RPMI7951 (cell line): ENCODE measurements around the gene ZNF227. TPM values are rescaled to one million over a fixed set of nuclear protein-coding genes. Genes with fewer than 3 reads are reported as not detected.
"Not testable (repeated sequence)": the region's sequence is repeated elsewhere in the genome, so short reads cannot be mapped to it uniquely, and the experiment has no call there.

Experiments used
- DNase-seq: peaks from one replicate; pipeline ENCODE4 v3.0.0-alpha.2; 2012; ENCODE audit warnings: low read depth
- total RNA-seq: library from RNA; depleted of rRNA; stranded (reverse); fragments of >200 nt; shearing (Covaris generic); gene quantifications from 2 replicates; pipeline ENCODE4 v1.2.3, GENCODE V29; 2014; rRNA removed

The ZNF227 gene
- total RNA-seq, 1 experiment from 2014 or later: 23.3 TPM

DNA sequence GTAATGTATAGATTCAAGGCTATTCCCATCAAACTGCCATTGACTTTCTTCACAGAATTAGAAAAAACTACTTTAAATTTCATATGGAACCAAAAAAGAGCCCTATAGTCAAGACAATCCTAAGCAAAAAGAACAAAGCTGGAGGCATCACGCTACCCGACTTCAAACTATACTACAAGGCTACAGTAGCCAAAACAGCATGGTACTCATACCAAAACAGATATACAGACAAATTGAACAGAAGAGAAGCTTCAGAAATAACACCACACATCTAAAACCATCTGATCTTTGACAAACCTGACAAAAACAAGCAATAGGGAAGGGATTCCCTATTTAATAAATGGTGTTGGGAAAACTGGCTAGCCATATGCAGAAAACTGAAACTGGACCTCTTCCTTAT is 40.0 kb downstream of the ZNF227 start:
- DNase-seq: not testable (repeated sequence)

GRCh38 chr19:44253392-44253791 is 41.1 kb downstream of the ZNF227 start:
- DNase-seq: not testable (repeated sequence)

DNA sequence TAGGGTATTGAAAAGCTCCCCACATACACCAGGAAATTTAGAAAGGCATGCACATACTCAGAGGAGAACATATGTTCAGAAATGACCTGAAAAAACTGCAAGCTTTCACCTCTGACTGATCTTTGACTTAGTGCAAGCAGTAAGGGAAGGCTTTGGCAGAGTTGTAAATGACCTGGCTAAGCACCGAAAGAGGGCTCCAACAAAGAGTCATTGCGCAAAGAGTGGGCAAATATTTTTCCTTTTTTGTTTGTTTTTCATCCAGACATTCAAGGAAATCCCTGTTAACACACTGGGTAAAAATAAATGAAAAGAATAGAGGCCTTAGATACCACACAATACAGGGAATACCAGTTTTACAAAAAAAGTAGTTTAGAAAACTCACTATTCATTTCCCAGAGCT is 42.2 kb downstream of the ZNF227 start:
- DNase-seq: no peak

- no peak for DNase-seq
Observed at GRCh38 chr19:44255705-44256411, 43.5 kb downstream of the ZNF227 start.

DNA sequence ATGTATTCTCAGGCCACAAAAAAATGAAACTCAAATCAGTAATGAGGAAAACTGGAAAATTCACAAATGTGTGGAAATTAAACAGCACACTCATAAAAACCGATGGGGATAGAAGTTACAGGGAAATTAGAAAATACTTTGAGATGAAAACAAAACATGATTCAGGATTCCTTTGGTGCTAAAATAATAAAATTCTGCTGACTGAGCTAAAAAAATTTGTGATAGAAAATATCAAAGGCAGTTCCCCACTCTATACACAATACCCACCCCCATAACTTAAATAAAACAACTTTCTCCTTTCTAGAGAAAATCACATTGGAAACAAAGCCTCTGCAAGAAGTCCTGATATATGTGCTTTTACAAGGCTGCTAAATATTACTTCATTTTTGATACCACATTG is 45.8 kb downstream of the ZNF227 start:
- no peak for DNase-seq

DNA sequence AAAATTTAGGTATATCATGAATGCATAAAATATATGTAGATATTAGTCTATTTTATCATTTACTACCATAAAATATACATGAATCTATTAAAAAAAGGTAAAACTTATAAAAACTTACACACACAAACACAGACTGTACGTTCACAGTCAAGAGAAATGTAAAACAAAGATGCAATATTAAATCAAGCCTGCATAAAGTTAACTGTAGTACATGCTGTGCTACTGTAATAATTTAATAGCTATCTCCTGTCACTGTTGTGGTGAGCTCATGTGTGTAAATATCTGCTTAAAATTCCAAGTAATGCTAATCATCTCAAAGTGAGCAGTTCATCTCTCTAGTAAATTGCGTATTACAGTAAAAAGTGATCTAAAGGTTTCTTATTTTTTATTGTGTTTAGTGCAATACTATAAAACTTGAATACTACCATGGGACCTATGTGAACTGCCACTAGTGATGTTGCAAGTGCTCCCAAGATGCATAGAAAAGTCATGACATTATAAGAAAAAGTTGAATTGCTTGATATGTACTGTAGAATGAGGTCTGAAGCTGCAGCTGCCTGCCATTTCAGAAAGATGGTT is 46.6 kb downstream of the ZNF227 start:
- DNase-seq: no peak

- DNase-seq: no peak
Observed at GRCh38 chr19:44260343-44260681, 48.0 kb downstream of the ZNF227 start.

GRCh38 chr19:44260695-44261446 is 48.5 kb downstream of the ZNF227 start:
- peak; percentile 15 for DNase-seq

GRCh38 chr19:44277331-44277730 is 65.0 kb downstream of the ZNF227 start:
- no peak for DNase-seq

DNA sequence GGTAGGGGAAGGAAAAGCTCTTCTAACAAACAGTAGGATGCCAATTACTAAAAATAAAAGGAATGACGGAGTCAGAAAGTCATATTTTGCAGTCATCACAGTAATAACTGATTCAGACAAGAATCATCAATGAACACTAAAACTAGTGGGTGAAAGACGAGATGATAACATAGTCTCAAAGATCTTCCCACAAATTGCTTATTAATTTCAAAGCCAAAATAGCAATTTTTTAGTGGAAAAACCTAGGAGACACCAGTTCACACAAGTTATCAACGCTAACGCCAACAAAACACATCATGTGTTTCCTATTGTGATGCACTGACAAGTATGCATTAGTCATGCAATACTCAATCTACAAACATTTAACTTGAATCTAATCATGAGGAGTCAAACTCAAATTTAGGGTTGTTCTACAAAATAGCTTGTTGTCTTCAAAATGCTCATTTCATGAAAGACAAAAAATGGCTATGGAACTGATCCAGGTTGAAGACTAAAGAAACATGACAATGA is 65.9 kb downstream of the ZNF227 start:
- no peak for DNase-seq

DNA sequence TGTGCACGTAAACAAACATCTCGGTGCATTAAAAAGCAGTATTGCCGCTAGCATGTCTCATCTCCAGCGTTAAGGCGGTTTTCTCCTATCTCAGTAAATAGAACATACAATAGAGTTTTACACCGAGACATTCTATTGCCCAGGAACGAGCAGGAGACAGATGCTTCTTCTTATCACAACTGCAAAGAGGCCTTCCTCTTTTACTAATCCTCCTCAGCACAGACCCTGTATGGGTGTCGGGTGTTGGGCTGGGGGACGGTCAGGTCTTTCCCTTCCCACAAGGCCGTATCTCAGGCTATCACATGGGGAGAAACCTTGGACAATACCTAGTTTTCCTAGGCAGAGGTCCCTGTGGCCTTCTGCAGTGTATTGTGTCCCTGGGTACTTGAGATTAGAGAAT is 68.6 kb downstream of the ZNF227 start:
- DNase-seq: no peak

DNA sequence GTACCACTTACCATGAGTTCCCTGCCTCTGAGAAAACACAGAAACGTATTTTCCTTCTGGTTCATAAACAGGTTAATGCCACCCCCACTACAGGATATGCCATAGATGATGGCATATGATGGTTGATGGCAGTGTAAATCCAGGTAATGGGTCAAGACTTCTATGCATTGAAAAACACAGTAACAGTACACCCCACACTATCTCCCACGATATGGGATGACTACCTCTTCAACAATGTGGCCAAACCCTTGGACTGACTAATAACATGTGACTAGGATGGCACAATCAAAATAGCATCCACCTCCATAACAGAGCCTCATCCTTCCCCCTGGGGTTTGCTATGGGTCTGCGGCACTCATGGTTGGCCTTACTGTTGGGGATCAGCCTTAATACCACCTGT is 70.5 kb downstream of the ZNF227 start:
- DNase-seq: no peak

DNA sequence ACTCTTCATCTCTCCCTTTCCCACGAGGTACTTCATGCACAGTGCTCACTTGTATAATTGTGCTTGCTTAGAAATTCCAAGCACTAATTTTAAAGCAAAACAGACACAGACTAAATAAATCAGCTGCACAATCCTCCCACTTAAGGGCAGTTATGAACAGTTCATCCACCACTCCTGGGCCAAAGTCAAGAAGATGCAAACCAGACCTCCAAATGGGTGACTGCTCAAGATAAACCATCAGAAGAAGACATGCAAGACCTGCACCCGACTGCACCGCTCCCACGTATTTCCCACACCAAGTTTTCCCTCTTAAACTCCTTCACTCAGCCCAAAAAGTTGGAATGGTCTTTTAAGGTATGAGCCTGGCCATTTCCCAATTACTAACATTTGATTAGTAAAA is 72.6 kb downstream of the ZNF227 start:
- no peak for DNase-seq

Other genes starting within 250 kb of the ZNF227 start
- 4.6 and 6.0 TPM in 2 replicates for gene ZNF155, start 228.3 kb upstream of the ZNF227 start, total RNA-seq
- 4.8 and 5.0 TPM in 2 replicates for gene ZNF230, start 209.6 kb upstream of the ZNF227 start, total RNA-seq
- gene ZNF222, start 187.2 kb upstream of the ZNF227 start, total RNA-seq: 4.8 and 6.2 TPM in 2 replicates
- gene ZNF223, start 160.5 kb upstream of the ZNF227 start, total RNA-seq: 3.6 and 5.3 TPM in 2 replicates
- 3.4 and 3.5 TPM in 2 replicates for gene ZNF284, start 140.4 kb upstream of the ZNF227 start, total RNA-seq
- gene ZNF224, start 118.2 kb upstream of the ZNF227 start, total RNA-seq: 13.2 and 15.7 TPM in 2 replicates
- gene ZNF225, start 99.1 kb upstream of the ZNF227 start, total RNA-seq: 3.1 and 4.1 TPM in 2 replicates
- 6.7 and 7.0 TPM in 2 replicates for gene ZNF234, start 71.0 kb upstream of the ZNF227 start, total RNA-seq
- gene ZNF226, start 47.4 kb upstream of the ZNF227 start, total RNA-seq: 31.1 and 32.9 TPM in 2 replicates
- 0.98 and 1.2 TPM in 2 replicates for gene ZNF233, start 47.4 kb downstream of the ZNF227 start, total RNA-seq
- gene ZNF235, start 92.5 kb downstream of the ZNF227 start, total RNA-seq: 4.5 and 5.0 TPM in 2 replicates
- gene ZNF112, start 144.1 kb downstream of the ZNF227 start, total RNA-seq: 6.2 TPM in 2 replicates
- gene ZNF285, start 189.1 kb downstream of the ZNF227 start, total RNA-seq: 3.1 and 3.8 TPM in 2 replicates
- 3.8 and 6.1 TPM in 2 replicates for gene ZNF229, start 235.9 kb downstream of the ZNF227 start, total RNA-seq